Sigmoid colon (tissue), 7 donors: Measurements from ENCODE around the gene GPR183. TPM values are rescaled to one million over a fixed set of nuclear protein-coding genes. Genes with fewer than 3 reads are reported as not detected.

Experiments
- DNase-seq: peaks from one replicate; pipeline ENCODE4 v3.0.0-alpha.2; 2019
- H3K27ac ChIP-seq, 4 donors: fragments of 200-600 bp; sonication (generic); one replicate each; pipeline ENCODE4 v1.5.1; 2016 to 2019; ENCODE audit warnings: mild to moderate bottlenecking in 1 of 4
- H3K27me3 ChIP-seq, 3 donors: fragments of 200-600 bp; sonication (generic); one replicate each; pipeline ENCODE4 v1.5.1; 2019; ENCODE audit warnings: mild to moderate bottlenecking in 1 of 3
- H3K36me3 ChIP-seq, 4 donors: fragments of 200-600 bp; sonication (generic); one replicate each; pipeline ENCODE4 v1.5.1; 2016 to 2019
- H3K4me1 ChIP-seq, 4 donors: fragments of 200-600 bp; sonication (generic); one replicate each; pipeline ENCODE4 v1.5.1; 2017 to 2019
- H3K4me3 ChIP-seq, 4 donors: fragments of 200-600 bp; sonication (generic); one replicate each; pipeline ENCODE4 v1.5.1; 2017 to 2019; ENCODE audit warnings: mild to moderate bottlenecking in 2 of 4, moderate library complexity in 1 of 4
- H3K9me3 ChIP-seq, 4 donors: fragments of 200-600 bp in 3 of 4; sonication (generic) in 3 of 4; one replicate each; pipeline versions ENCODE4 v1.5.1 to v1.6.1; 2013 to 2019
- EP300 ChIP-seq, 4 donors: sonication (generic); formaldehyde crosslinking; IDR thresholded peaks; one replicate each; pipeline ENCODE4 v1.6.1; 2017; ENCODE audit warnings: antibody characterized with exemption in 4 of 4
- POLR2A ChIP-seq, 2 donors: fragments of 450-650 bp; IDR thresholded peaks; one replicate each; pipeline ENCODE4 v1.6.1; 2016; ENCODE audit warnings: antibody characterized with exemption in 2 of 2, mild to moderate bottlenecking in 2 of 2, moderate library complexity in 2 of 2
- POLR2AphosphoS5 ChIP-seq, 4 donors: sonication (generic); formaldehyde crosslinking; IDR thresholded peaks; one replicate each; pipeline ENCODE4 v1.6.1; 2017; ENCODE audit warnings: antibody characterized with exemption in 4 of 4
- WGBS, 2 donors: extraction: QIAGEN DNeasy Blood & Tissue Kit; methylation state at CpG; one replicate each; pipeline ENCODE4 v1.1.7; 2013; 5-methylcytosine and 5-hydroxymethylcytosine counted together
- intact Hi-C: fragments of 100-400 bp; cut with DNase I; formaldehyde crosslinking; loops from one replicate; pipeline ENCODE4 v1.15.1; 2023
- polyA plus RNA-seq, 3 donors: library from polyadenylated mRNA; stranded (reverse); fragments of 200-250 nt; gene quantifications; one replicate each; pipeline ENCODE4 v1.2.3, GENCODE V29; 2013
- total RNA-seq, 4 donors: library from RNA; depleted of rRNA; stranded (reverse); fragments of >200 nt; gene quantifications; one replicate each; pipeline ENCODE4 v1.1.0, GENCODE V29; 2016
- TF ChIP-seq, protein P1 (sequence below), 4 experiments: fragments of 450-650 bp in 3 of 4; fragments of 200-600 bp in 1 of 4; IDR thresholded peaks; one replicate each; pipeline ENCODE4 v1.5.1; 2016 to 2019; ENCODE audit warnings: antibody characterized with exemption in 4 of 4, mild to moderate bottlenecking in 3 of 4, moderate library complexity in 2 of 4
- donor health status: healthy with polysubstance abuse.
- donor health status: Bipolar disorder and iron deficiency.
- donor health status: healthy.

Gene GPR183
- total and polyA plus RNA-seq, 7 donors, result 4.8 to 36.4 (median 30.9) TPM

- no peak overlapping the region for H3K27ac ChIP-seq
- H3K27me3 ChIP-seq, result no peaks in the 10 kb centered on the region
These were observed 33.4 kb upstream of the GPR183 start for GRCh38 chr13:99340638-99341037.

GRCh38 chr13:99339736-99340397 is 32.7 kb upstream of the GPR183 start:
- Histone ChIP-seq H3K4me1 (no peaks in the 10 kb centered on the region), H3K27ac (no peak overlapping the region), H3K4me3 (no peak overlapping the region), H3K9me3 (no peaks in the 10 kb centered on the region), H3K36me3 (peaks cover 0 to 43% (median 10%) of the 10 kb centered on the region in 4 donors), H3K27me3 (no peaks in the 10 kb centered on the region)
- no peak for DNase-seq
- TF ChIP-seq POLR2AphosphoS5 (IDR thresholded peaks at IDR 0.05) (no peak), POLR2A (IDR thresholded peaks at IDR 0.05) (no peak), EP300 (IDR thresholded peaks at IDR 0.05) (no peak)
- TF ChIP-seq, protein P1, sequence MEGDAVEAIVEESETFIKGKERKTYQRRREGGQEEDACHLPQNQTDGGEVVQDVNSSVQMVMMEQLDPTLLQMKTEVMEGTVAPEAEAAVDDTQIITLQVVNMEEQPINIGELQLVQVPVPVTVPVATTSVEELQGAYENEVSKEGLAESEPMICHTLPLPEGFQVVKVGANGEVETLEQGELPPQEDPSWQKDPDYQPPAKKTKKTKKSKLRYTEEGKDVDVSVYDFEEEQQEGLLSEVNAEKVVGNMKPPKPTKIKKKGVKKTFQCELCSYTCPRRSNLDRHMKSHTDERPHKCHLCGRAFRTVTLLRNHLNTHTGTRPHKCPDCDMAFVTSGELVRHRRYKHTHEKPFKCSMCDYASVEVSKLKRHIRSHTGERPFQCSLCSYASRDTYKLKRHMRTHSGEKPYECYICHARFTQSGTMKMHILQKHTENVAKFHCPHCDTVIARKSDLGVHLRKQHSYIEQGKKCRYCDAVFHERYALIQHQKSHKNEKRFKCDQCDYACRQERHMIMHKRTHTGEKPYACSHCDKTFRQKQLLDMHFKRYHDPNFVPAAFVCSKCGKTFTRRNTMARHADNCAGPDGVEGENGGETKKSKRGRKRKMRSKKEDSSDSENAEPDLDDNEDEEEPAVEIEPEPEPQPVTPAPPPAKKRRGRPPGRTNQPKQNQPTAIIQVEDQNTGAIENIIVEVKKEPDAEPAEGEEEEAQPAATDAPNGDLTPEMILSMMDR (IDR thresholded peaks at IDR 0.05), result no peak
- 79 to 82% methylated on average over 8 of the region's 8 CpGs for WGBS, 2 donors
- intact Hi-C loops, result no loop called here

More at GRCh38 chr13:99340638-99341037, 33.4 kb upstream of the GPR183 start:
- no peak overlapping the region for H3K4me3 ChIP-seq
- TF ChIP-seq, protein P1 (IDR thresholded peaks at IDR 0.05), result no peak
- TF ChIP-seq POLR2AphosphoS5 (IDR thresholded peaks at IDR 0.05), result no peak
- no peak for DNase-seq
- no peaks in the 10 kb centered on the region for H3K9me3 ChIP-seq
- H3K4me1 ChIP-seq, result no peaks in the 10 kb centered on the region
- peaks cover 0 to 45% (median 10%) of the 10 kb centered on the region in 4 donors for H3K36me3 ChIP-seq
- intact Hi-C loops, result no loop called here

- peaks cover 0 to 38% (median 10%) of the 10 kb centered on the region in 4 donors for H3K36me3 ChIP-seq
- no peak overlapping the region for H3K4me3 ChIP-seq
- H3K9me3 ChIP-seq, result no peaks in the 10 kb centered on the region
- no peak for DNase-seq
- no peak for TF ChIP-seq POLR2A (IDR thresholded peaks at IDR 0.05)
- intact Hi-C loops, result no loop called here
- no peaks in the 10 kb centered on the region for H3K27me3 ChIP-seq
- 90 to 92% methylated on average over 5 of the region's 5 CpGs for WGBS, 2 donors
- H3K27ac ChIP-seq, result no peak overlapping the region
- no peaks in the 10 kb centered on the region for H3K4me1 ChIP-seq
These were observed 32.1 kb upstream of the GPR183 start for GRCh38 chr13:99339230-99339721.

- Histone ChIP-seq H3K4me3 (no peak overlapping the region), H3K9me3 (no peaks in the 10 kb centered on the region), H3K27ac (no peak overlapping the region), H3K27me3 (no peaks in the 10 kb centered on the region), H3K4me1 (no peaks in the 10 kb centered on the region), H3K36me3 (peaks cover 0 to 5% (median 2%) of the 10 kb centered on the region in 4 donors)
- TF ChIP-seq POLR2AphosphoS5 (IDR thresholded peaks at IDR 0.05), result no peak
- TF ChIP-seq, protein P1 (IDR thresholded peaks at IDR 0.05), result no peak
- TF ChIP-seq EP300 (IDR thresholded peaks at IDR 0.05), result no peak
- TF ChIP-seq POLR2A (IDR thresholded peaks at IDR 0.05), result no peak
- 68 to 89% methylated on average over 4 of the region's 4 CpGs for WGBS, 2 donors
- intact Hi-C loops, result no loop called here
- no peak for DNase-seq
These were observed 28.4 kb upstream of the GPR183 start for GRCh38 chr13:99335603-99336002.

DNA sequence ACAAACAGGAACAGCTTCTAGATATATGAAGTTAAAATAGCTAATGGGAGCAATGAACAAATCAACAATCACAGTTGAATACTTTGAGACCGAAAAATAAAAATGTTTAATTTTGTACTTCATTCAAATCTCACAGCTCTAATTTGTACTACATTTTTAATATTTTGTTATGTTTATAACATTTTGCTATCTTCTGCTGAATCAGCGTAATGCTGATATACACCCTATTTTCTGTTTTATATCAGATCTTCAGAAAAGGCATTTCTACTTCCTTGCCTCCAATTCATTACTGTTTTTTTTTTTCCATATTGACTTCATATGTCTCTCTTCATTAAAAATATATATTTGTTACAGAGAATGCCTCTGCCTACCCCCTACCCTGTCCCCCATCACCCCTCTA is 27.9 kb upstream of the GPR183 start:
- TF ChIP-seq POLR2A (IDR thresholded peaks at IDR 0.05) (no peak), EP300 (IDR thresholded peaks at IDR 0.05) (no peak), POLR2AphosphoS5 (IDR thresholded peaks at IDR 0.05) (no peak)
- TF ChIP-seq, protein P1 (IDR thresholded peaks at IDR 0.05), result no peak
- intact Hi-C loops, result no loop called here
- H3K4me1 ChIP-seq, result no peaks in the 10 kb centered on the region
- DNase-seq, result no peak
- 96 to 98% methylated on average over 2 of the region's 2 CpGs for WGBS, 2 donors
- no peaks in the 10 kb centered on the region for H3K27me3 ChIP-seq
- no peaks in the 10 kb centered on the region for H3K36me3 ChIP-seq
- no peak overlapping the region for H3K4me3 ChIP-seq
- H3K27ac ChIP-seq, result no peak overlapping the region
- H3K9me3 ChIP-seq, result no peaks in the 10 kb centered on the region
